H1 (cell line): Measurements from ENCODE around the gene SYNDIG1. TPM values are rescaled to one million over a fixed set of nuclear protein-coding genes. Genes with fewer than 3 reads are reported as not detected.

Experiments
- polyA plus RNA-seq, 7 experiments: library from polyadenylated mRNA; depleted of rRNA in 3 of 7; stranded (reverse) in 5 of 7; unstranded in 2 of 7; fragments of >200 nt in 5 of 7; fragments of 200-250 nt in 2 of 7; gene quantifications; 1 replicate in 5 of 7; 2 replicates in 1 of 7; 4 replicates in 1 of 7; pipeline versions ENCODE4 v1.2.1 to v1.2.3, GENCODE V29; 2011 to 2013; ENCODE audit warnings: missing spikeins in 2 of 7, mixed read lengths in 2 of 7
- total RNA-seq: library from RNA; stranded (reverse); fragmentation: NEBNext Ultra II Directional; extraction: Animal tissue kit (Norgen Biotek cat#: 25700); gene quantifications from 2 replicates; pipeline ENCODE4 v1.2.1, GENCODE V29; 2021
- TF ChIP-seq, protein P1 (sequence below): IDR thresholded peaks from 2 replicates; pipeline ENCODE4 v1.6.1; 2011; ENCODE audit warnings: low read length, improper control_type of control experiment
- TF ChIP-seq, protein P2 (sequence below): IDR thresholded peaks from 2 replicates; pipeline ENCODE4 v1.6.1; 2011; ENCODE audit warnings: low read depth, mild to moderate bottlenecking, low read length; ENCODE audit not compliant: insufficient read depth

The SYNDIG1 gene
- total and polyA plus RNA-seq, 2 of the 8 experiments (the other 6 are each of a cell fraction or from before 2014, with no cell fraction given), result 6.5 to 7.8 TPM

GRCh38 chr20:24643731-24644626, 174.6 kb downstream of the SYNDIG1 start (continued):
- TF ChIP-seq, protein P1, sequence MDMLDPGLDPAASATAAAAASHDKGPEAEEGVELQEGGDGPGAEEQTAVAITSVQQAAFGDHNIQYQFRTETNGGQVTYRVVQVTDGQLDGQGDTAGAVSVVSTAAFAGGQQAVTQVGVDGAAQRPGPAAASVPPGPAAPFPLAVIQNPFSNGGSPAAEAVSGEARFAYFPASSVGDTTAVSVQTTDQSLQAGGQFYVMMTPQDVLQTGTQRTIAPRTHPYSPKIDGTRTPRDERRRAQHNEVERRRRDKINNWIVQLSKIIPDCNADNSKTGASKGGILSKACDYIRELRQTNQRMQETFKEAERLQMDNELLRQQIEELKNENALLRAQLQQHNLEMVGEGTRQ, result no peak
- TF ChIP-seq, protein P2, sequence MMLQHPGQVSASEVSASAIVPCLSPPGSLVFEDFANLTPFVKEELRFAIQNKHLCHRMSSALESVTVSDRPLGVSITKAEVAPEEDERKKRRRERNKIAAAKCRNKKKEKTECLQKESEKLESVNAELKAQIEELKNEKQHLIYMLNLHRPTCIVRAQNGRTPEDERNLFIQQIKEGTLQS, result no peak
- TF ChIP-seq, all 59 proteins: peak for 0
